Osteoblast (primary cell): Measurements from ENCODE around the gene SLC35F2. TPM values are rescaled to one million over a fixed set of nuclear protein-coding genes. Genes with fewer than 3 reads are reported as not detected.

Experiments
- DNase-seq: peaks from one replicate; pipeline ENCODE4 v3.0.0; 2011; ENCODE audit warnings: low spot score, mixed read lengths; ENCODE audit not compliant: insufficient read length; ENCODE audit errors: missing footprints
- H2AFZ ChIP-seq: 2 replicates; pipeline ENCODE4 v1.6.0; 2011; ENCODE audit warnings: mild to moderate bottlenecking, low read length
- H3K27ac ChIP-seq: 2 replicates; pipeline ENCODE4 v1.5.1; 2011; ENCODE audit warnings: mild to moderate bottlenecking, low read depth, low read length, moderate library complexity
- H3K27me3 ChIP-seq: 2 replicates; pipeline ENCODE4 v1.6.0; 2012; ENCODE audit warnings: mild to moderate bottlenecking, control low read depth, inconsistent platforms, low read length, moderate library complexity; ENCODE audit not compliant: insufficient read depth
- H3K36me3 ChIP-seq: 2 replicates; pipeline ENCODE4 v1.5.1; 2011; ENCODE audit warnings: mild to moderate bottlenecking, low read length, control low read depth, moderate library complexity; ENCODE audit not compliant: insufficient read depth
- H3K4me1 ChIP-seq: 2 replicates; pipeline ENCODE4 v1.5.1; 2011; ENCODE audit warnings: mild to moderate bottlenecking, low read length, control low read depth, moderate library complexity; ENCODE audit not compliant: insufficient read depth
- H3K4me2 ChIP-seq: 2 replicates; pipeline ENCODE4 v1.6.0; 2011; ENCODE audit warnings: mild to moderate bottlenecking, low read length; ENCODE audit not compliant: insufficient read depth
- H3K4me3 ChIP-seq: fragments of 200-600 bp; sonication (generic); 3 replicates; pipeline ENCODE4 v1.5.1; 2012; ENCODE audit warnings: mild to moderate bottlenecking, low read length, inconsistent platforms; ENCODE audit not compliant: insufficient read depth
- H3K79me2 ChIP-seq: 2 replicates; pipeline ENCODE4 v1.6.0; 2012; ENCODE audit warnings: mild to moderate bottlenecking, low read length, control low read depth, inconsistent platforms; ENCODE audit not compliant: insufficient read depth
- H3K9me3 ChIP-seq: 2 replicates; pipeline ENCODE4 v1.5.1; 2011; ENCODE audit warnings: low read depth, low read length, control low read depth
- H4K20me1 ChIP-seq: 2 replicates; pipeline ENCODE4 v1.6.0; 2012; ENCODE audit warnings: mild to moderate bottlenecking, low read length, control low read depth; ENCODE audit not compliant: insufficient read depth
- CTCF ChIP-seq: IDR thresholded peaks from 2 replicates; pipeline ENCODE4 v1.5.1; 2011; ENCODE audit warnings: mild to moderate bottlenecking, low read depth, low read length, moderate library complexity; ENCODE audit errors: extremely low read depth
- total RNA-seq: library from RNA; depleted of rRNA; stranded (reverse); fragments of >200 nt; gene quantifications from 2 replicates; pipeline ENCODE4 v1.2.3, GENCODE V29; 2012

Gene SLC35F2
- total RNA-seq, 1 donor, result 5.4 TPM

- Histone ChIP-seq H3K79me2 (no peaks in the 10 kb centered on the region), H3K9me3 (no peaks in the 10 kb centered on the region), H3K4me1 (peaks cover 18% of the 10 kb centered on the region), H2AFZ (no peak overlapping the region), H3K36me3 (no peaks in the 10 kb centered on the region), H4K20me1 (no peaks in the 10 kb centered on the region), H3K4me2 (no peak overlapping the region), H3K27me3 (peaks cover 3% of the 10 kb centered on the region), H3K27ac (no peak overlapping the region), H3K4me3 (no peak overlapping the region)
- no peak for TF ChIP-seq CTCF
- DNase-seq, result no peak
Measured at GRCh38 chr11:107780775-107781174, 77.8 kb downstream of the SLC35F2 start.

GRCh38 chr11:107780136-107780535, 78.5 kb downstream of the SLC35F2 start:
- Histone ChIP-seq H3K27ac (no peak overlapping the region), H3K4me3 (no peak overlapping the region), H4K20me1 (no peaks in the 10 kb centered on the region), H3K27me3 (peaks cover 3% of the 10 kb centered on the region), H2AFZ (no peak overlapping the region), H3K9me3 (no peaks in the 10 kb centered on the region), H3K4me2 (no peak overlapping the region), H3K4me1 (peaks cover 12% of the 10 kb centered on the region), H3K36me3 (no peaks in the 10 kb centered on the region), H3K79me2 (no peaks in the 10 kb centered on the region)
- TF ChIP-seq CTCF, result no peak
- DNase-seq, result no peak

- Histone ChIP-seq H3K79me2 (no peaks in the 10 kb centered on the region), H3K9me3 (no peaks in the 10 kb centered on the region), H4K20me1 (no peaks in the 10 kb centered on the region), H3K4me2 (no peak overlapping the region), H3K27ac (no peak overlapping the region), H3K4me1 (peaks cover 9% of the 10 kb centered on the region), H2AFZ (no peak overlapping the region), H3K4me3 (no peak overlapping the region), H3K27me3 (peaks cover 3% of the 10 kb centered on the region), H3K36me3 (no peaks in the 10 kb centered on the region)
- DNase-seq, result no peak
- no peak for TF ChIP-seq CTCF
Measured at GRCh38 chr11:107778839-107779517, 79.6 kb downstream of the SLC35F2 start.

- no peaks in the 10 kb centered on the region for H3K4me1 ChIP-seq
- no peaks in the 10 kb centered on the region for H4K20me1 ChIP-seq
- peaks cover 3% of the 10 kb centered on the region for H3K27me3 ChIP-seq
- no peaks in the 10 kb centered on the region for H3K79me2 ChIP-seq
- H3K36me3 ChIP-seq, result no peaks in the 10 kb centered on the region
- no peak for TF ChIP-seq CTCF
- DNase-seq, result no peak
- no peak overlapping the region for H2AFZ ChIP-seq
- H3K27ac ChIP-seq, result no peak overlapping the region
- H3K4me3 ChIP-seq, result no peak overlapping the region
- H3K9me3 ChIP-seq, result no peaks in the 10 kb centered on the region
- H3K4me2 ChIP-seq, result no peak overlapping the region
Measured at GRCh38 chr11:107777110-107777509, 81.5 kb downstream of the SLC35F2 start.
